Body of pancreas (tissue), 4 donors: ENCODE results near the gene HAPLN3. TPM values are rescaled to one million over a fixed set of nuclear protein-coding genes. Genes with fewer than 3 reads are reported as not detected.

Experiments
- ATAC-seq: fragments of 150-250 bp; one replicate; pipeline ENCODE4 v1.9.1; 2016
- DNase-seq, 4 donors: peaks; one replicate each; pipeline ENCODE4 v3.0.0-alpha.2; 2019
- H3K27ac ChIP-seq, 4 donors: fragments of 200-600 bp; sonication (generic); 1 replicate in 3 of 4; 2 replicates in 1 of 4; pipeline versions ENCODE4 v1.5.1 to v1.6.1; 2016 to 2019; ENCODE audit warnings: mild to moderate bottlenecking in 1 of 4, mixed read lengths in 1 of 4, moderate library complexity in 1 of 4
- H3K27me3 ChIP-seq, 2 donors: fragments of 200-600 bp; sonication (generic); one replicate each; pipeline ENCODE4 v1.6.0; 2016; ENCODE audit warnings: mild to moderate bottlenecking in 1 of 2
- H3K36me3 ChIP-seq, 2 donors: fragments of 200-600 bp; sonication (generic); replicated peaks in 1 of 2; 2 replicates each; pipeline ENCODE4 v1.5.1; 2016; ENCODE audit warnings: low read depth in 2 of 2; ENCODE audit not compliant: insufficient read depth in 1 of 2
- H3K4me1 ChIP-seq: fragments of 200-600 bp; sonication (generic); one replicate; pipeline ENCODE4 v1.6.0; 2016
- H3K4me3 ChIP-seq, 2 donors: fragments of 200-600 bp; sonication (generic); 1 replicate in 1 of 2; 2 replicates in 1 of 2; pipeline ENCODE4 v1.5.1; 2016 to 2019
- H3K9me3 ChIP-seq, 3 donors: fragments of 200-600 bp; sonication (generic); 1 replicate in 2 of 3; 2 replicates in 1 of 3; pipeline ENCODE4 v1.5.1; 2016
- CTCF ChIP-seq, 7 experiments: fragments of 450-650 bp in 4 of 7; fragments of 200-600 bp in 3 of 7; sonication (generic) in 3 of 7; IDR thresholded peaks; one replicate each; pipeline ENCODE4 v1.5.1; 2016 to 2019; ENCODE audit warnings: antibody characterized with exemption in 7 of 7
- POLR2A ChIP-seq, 3 donors: fragments of 450-650 bp; IDR thresholded peaks; one replicate each; pipeline ENCODE4 v1.6.1; 2016; ENCODE audit warnings: antibody characterized with exemption in 3 of 3, mild to moderate bottlenecking in 2 of 3
- WGBS, 2 donors: methylation state at CpG; one replicate each; pipeline ENCODE4 v1.1.5; 2017; 5-methylcytosine and 5-hydroxymethylcytosine counted together
- intact Hi-C: fragments of 100-400 bp; cut with DNase I; formaldehyde crosslinking; loops from one replicate; pipeline ENCODE4 v1.15.1; 2023
- total RNA-seq, 2 donors: library from RNA; depleted of rRNA; stranded (reverse); fragments of >200 nt; gene quantifications; one replicate each; pipeline ENCODE4 v1.1.0, GENCODE V29; 2016

Gene HAPLN3
- total RNA-seq, 2 donors from 2014 or later = 1.0 to 8.9 TPM

- TF ChIP-seq POLR2A (IDR thresholded peaks at IDR 0.05) = no peak
- Histone ChIP-seq H3K27ac (no peak overlapping the region), H3K4me3 (no peak overlapping the region), H3K9me3 (no peaks in the 10 kb centered on the region), H3K4me1 (no peaks in the 10 kb centered on the region), H3K36me3 (no peaks in the 10 kb centered on the region), H3K27me3 (no peaks in the 10 kb centered on the region)
- WGBS, 2 donors = 59 to 71% methylated on average over 8 of the region's 8 CpGs
- intact Hi-C loops = loop anchor here (10.0 kb wide), 1 partner anchor 179 kb away; no protein-coding TSS in a partner anchor
- ATAC-seq = no peak
- DNase-seq = no peak
Measured at GRCh38 chr15:88833731-88834100, 61.6 kb downstream of the HAPLN3 start.

GRCh38 chr15:88832820-88833730, 62.3 kb downstream of the HAPLN3 start:
- no peaks in the 10 kb centered on the region for H3K9me3 ChIP-seq
- H3K36me3 ChIP-seq = no peaks in the 10 kb centered on the region
- no peak overlapping the region for H3K4me3 ChIP-seq
- H3K4me1 ChIP-seq = no peaks in the 10 kb centered on the region
- intact Hi-C loops = loop anchor here (10.0 kb wide), 1 partner anchor 178 kb away; no protein-coding TSS in a partner anchor
- WGBS, 2 donors = 72 to 74% methylated on average over 11 to 12 of the region's 12 CpGs
- DNase-seq = no peak
- no peaks in the 10 kb centered on the region for H3K27me3 ChIP-seq
- no peak for ATAC-seq
- no peak overlapping the region for H3K27ac ChIP-seq
- TF ChIP-seq POLR2A (IDR thresholded peaks at IDR 0.05) = no peak
- no peak for TF ChIP-seq CTCF (IDR thresholded peaks at IDR 0.05)

GRCh38 chr15:88830016-88830415, 65.3 kb downstream of the HAPLN3 start:
- no peak overlapping the region for H3K27ac ChIP-seq
- 75 to 78% methylated on average over 5 of the region's 5 CpGs for WGBS, 2 donors
- DNase-seq (no peak), ATAC-seq (no peak)
- H3K4me3 ChIP-seq = no peak overlapping the region
- intact Hi-C loops = loop anchor here (10.0 kb wide), 1 partner anchor 175 kb away; no protein-coding TSS in a partner anchor
- no peak for TF ChIP-seq POLR2A (IDR thresholded peaks at IDR 0.05)
- no peak for TF ChIP-seq CTCF (IDR thresholded peaks at IDR 0.05)
- no peaks in the 10 kb centered on the region for H3K36me3 ChIP-seq
- H3K9me3 ChIP-seq = no peaks in the 10 kb centered on the region
- no peaks in the 10 kb centered on the region for H3K27me3 ChIP-seq
- no peaks in the 10 kb centered on the region for H3K4me1 ChIP-seq

- no peaks in the 10 kb centered on the region for H3K4me1 ChIP-seq
- no peak overlapping the region for H3K27ac ChIP-seq
- 36 to 40% methylated on average over 5 of the region's 5 CpGs for WGBS, 2 donors
- DNase-seq (no peak), ATAC-seq (no peak)
- no peaks in the 10 kb centered on the region for H3K27me3 ChIP-seq
- intact Hi-C loops = no loop called here
- no peaks in the 10 kb centered on the region for H3K9me3 ChIP-seq
- no peak overlapping the region for H3K4me3 ChIP-seq
- TF ChIP-seq CTCF (IDR thresholded peaks at IDR 0.05) (no peak), POLR2A (IDR thresholded peaks at IDR 0.05) (no peak)
- no peaks in the 10 kb centered on the region for H3K36me3 ChIP-seq
Measured at GRCh38 chr15:88828791-88829190, 66.6 kb downstream of the HAPLN3 start.

Other genes with a start within 250 kb of the HAPLN3 start
- 1 to 10 TPM in 1 of 2 donors, not detected in 1; 1.6 TPM for gene ACAN, start 92.1 kb downstream of the HAPLN3 start, total RNA-seq
- 10 to 100 TPM; 51.4 to 77.5 TPM for gene MFGE8, start 17.8 kb upstream of the HAPLN3 start, total RNA-seq
- gene ABHD2, start 192.9 kb upstream of the HAPLN3 start, total RNA-seq = 100 to 1,000 TPM in 1 of 2 donors, 10 to 100 TPM in 1; 50.8 to 136 TPM